OCI-M2 (cell line): ENCODE data around the gene LRP6.
"Not testable (repeated sequence)": the region's sequence is repeated elsewhere in the genome, so short reads cannot be mapped to it uniquely, and the experiment has no call there.

Experiments
- DNase-seq: peaks from one replicate; lab custom pipeline; 2025; ENCODE audit not compliant: unreplicated experiment; lab: John Stamatoyannopoulos, UW

The LRP6 gene

GRCh38 chr12:12266873-12267741, at the start of gene LRP6:
TSS of gene LRP6 (minus strand) at chr12:12267044. CDS start at chr12:12266735, 309 bp downstream.
- no peak for DNase-seq

DNA sequence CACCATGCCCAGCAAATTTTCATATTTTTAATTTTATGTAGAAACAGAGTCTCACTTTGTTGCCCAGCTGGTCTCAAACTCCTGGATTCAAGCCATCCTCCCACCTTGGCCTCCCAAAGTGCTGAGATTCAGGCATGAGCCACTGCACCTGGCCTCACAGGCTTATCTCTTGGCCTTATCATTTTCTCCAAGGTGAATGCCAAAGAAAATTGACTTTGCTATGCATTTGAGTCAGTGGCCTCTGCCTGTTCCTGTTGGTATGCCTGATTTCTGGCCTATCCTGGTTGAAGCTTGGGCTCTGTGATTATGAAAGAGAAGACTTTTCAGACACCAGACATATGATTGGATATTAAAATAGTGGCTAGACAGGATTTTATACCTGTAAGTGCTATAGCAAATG, 49.0 kb upstream of the LRP6 start:
- no peak for DNase-seq

- not testable (repeated sequence) for DNase-seq
These were observed 43.9 kb upstream of the LRP6 start for GRCh38 chr12:12310695-12311094.

GRCh38 chr12:12305568-12306300, 38.9 kb upstream of the LRP6 start:
- no peak for DNase-seq

- DNase-seq = no peak
These were observed 36.1 kb upstream of the LRP6 start for GRCh38 chr12:12302976-12303375.

- no peak for DNase-seq
These were observed 34.3 kb upstream of the LRP6 start for GRCh38 chr12:12301122-12301521.

- no peak for DNase-seq
These were observed 30.5 kb upstream of the LRP6 start for GRCh38 chr12:12297201-12297830.

GRCh38 chr12:12294215-12295005, 27.6 kb upstream of the LRP6 start:
- no peak for DNase-seq

- no peak for DNase-seq
These were observed 23.4 kb upstream of the LRP6 start for GRCh38 chr12:12290206-12290605.

- DNase-seq = no peak
These were observed 19.6 kb upstream of the LRP6 start for GRCh38 chr12:12286441-12286840.

DNA sequence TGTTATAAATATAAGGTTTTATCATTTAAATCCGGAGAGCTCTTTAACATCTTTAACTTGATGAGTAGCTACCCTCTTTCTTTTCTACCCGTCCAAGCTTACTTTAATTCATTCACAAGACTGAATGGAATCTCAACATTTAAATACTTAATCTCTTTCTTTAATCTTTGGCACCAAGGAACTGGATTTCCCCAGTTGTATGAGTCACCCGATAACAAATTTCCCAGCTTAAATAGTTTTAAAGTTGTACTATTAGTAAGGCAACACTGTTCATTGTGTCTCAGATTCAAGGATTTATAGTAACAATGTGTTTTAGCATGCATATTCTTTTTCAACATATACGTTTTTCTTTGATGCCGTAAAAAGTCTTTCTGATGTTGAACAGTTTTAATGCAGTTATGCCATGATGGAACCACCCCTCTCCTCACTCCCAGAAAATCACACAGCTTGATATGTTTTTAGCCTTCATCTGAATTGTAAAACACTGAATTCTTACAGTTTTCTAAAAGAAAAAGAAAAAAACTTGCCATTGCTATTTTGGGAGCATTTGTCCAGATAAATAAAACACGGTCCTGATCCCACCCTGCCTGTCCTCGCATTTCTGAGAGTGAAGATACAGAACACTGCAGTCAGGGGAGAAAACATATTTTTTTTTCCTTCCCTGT, 16.0 kb upstream of the LRP6 start:
- no peak for DNase-seq

GRCh38 chr12:12282202-12282601, 15.4 kb upstream of the LRP6 start:
- no peak for DNase-seq

- no peak for DNase-seq
These were observed 14.3 kb upstream of the LRP6 start for GRCh38 chr12:12281134-12281533.

- no peak for DNase-seq
These were observed 12.1 kb upstream of the LRP6 start for GRCh38 chr12:12278899-12279298.

- no peak for DNase-seq
These were observed 9.0 kb upstream of the LRP6 start for GRCh38 chr12:12275874-12276273.

GRCh38 chr12:12273291-12273957, 6.6 kb upstream of the LRP6 start:
- DNase-seq = no peak

- no peak for DNase-seq
These were observed 6.0 kb upstream of the LRP6 start for GRCh38 chr12:12272869-12273268.

DNA sequence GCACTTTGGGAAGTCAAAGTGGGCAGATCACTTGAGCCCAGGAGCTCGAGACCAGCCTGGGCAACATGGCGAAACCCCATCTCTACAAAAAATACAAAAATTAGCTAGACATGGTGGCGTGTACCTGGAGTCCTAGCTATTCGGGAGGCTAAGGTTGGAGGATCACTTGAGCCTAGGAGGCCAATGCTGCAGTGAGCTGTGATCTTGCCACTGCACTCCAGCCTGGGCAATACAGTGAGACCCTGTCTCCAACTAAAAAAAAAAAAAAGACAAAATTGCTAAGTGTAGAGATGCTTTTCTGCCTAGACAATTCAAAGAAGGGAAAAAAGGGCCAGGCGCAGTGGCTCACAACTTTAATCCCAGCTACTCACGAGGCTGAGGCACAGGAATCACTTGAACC, 3.4 kb upstream of the LRP6 start:
- DNase-seq = no peak

- DNase-seq = no peak
These were observed 927 bp upstream of the LRP6 start for GRCh38 chr12:12267742-12268200.

GRCh38 chr12:12266389-12266872, 413 bp downstream of the LRP6 start:
- no peak for DNase-seq
